GM18505 (cell line): Measurements from ENCODE around the gene PRDX6.

Source experiments
- ATAC-seq: cut with Tn5 transposase; IDR thresholded peaks from one replicate; pipeline ENCODE4 v1.9.1; 2021; ENCODE audit not compliant: unreplicated experiment
- POLR2A ChIP-seq: IDR thresholded peaks from 4 replicates; pipeline ENCODE4 v1.6.1; 2011; ENCODE audit warnings: borderline replicate concordance; ENCODE audit not compliant: insufficient read depth, insufficient read length; ENCODE audit errors: extremely low read depth

The PRDX6 gene, protein sequence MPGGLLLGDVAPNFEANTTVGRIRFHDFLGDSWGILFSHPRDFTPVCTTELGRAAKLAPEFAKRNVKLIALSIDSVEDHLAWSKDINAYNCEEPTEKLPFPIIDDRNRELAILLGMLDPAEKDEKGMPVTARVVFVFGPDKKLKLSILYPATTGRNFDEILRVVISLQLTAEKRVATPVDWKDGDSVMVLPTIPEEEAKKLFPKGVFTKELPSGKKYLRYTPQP

DNA sequence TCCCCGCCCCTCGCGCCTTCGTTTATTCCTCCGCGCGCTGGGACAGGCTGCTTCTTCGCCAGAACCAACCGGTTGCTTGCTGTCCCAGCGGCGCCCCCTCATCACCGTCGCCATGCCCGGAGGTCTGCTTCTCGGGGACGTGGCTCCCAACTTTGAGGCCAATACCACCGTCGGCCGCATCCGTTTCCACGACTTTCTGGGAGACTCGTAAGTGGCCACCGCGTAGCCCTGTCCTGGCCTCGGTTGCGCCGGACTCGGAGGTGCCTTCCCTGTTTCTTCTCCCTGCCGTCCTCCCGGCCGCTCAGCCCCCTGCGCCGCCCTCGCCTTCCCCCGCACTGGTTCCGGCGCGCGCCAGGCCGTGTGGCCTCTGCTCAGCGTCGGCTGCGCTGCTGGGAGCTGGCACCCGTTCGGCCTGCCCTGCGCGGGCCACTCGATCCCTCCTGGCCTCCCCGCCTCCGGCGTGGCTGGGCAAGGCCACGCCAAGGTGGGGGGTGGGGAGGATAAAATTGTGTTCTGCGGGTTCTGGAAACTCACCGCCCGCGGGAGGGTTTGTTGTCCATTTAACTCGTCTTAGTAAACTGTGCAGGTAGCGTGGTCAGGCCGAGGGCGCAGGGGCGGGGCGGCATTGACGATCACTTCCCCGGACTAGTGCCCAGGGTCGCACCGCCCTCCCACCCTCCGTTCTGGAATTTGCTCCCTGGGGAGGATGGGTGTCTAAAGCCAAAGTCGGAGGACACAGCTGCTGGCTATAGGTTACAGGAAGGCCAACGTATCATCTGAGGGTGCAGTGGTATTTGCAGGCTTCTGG, at the start of gene PRDX6:
Gene PRDX6, plus strand, starts transcription at position 50 of the 808 bp plus-strand sequence. Its CDS starts 63 bp downstream, at position 113.
- peak; percentile 80 for TF ChIP-seq POLR2A
- peak; percentile 28 for ATAC-seq

- peak; percentile 69 for ATAC-seq
- TF ChIP-seq POLR2A, result no peak
Measured at GRCh38 chr1:173429471-173430402, 47.4 kb upstream of the PRDX6 start.

- no peak for ATAC-seq
- TF ChIP-seq POLR2A, result no peak
Measured at GRCh38 chr1:173430677-173431303, 46.3 kb upstream of the PRDX6 start.

GRCh38 chr1:173431304-173432045, 45.7 kb upstream of the PRDX6 start:
- ATAC-seq, result no peak
- TF ChIP-seq POLR2A, result no peak

DNA sequence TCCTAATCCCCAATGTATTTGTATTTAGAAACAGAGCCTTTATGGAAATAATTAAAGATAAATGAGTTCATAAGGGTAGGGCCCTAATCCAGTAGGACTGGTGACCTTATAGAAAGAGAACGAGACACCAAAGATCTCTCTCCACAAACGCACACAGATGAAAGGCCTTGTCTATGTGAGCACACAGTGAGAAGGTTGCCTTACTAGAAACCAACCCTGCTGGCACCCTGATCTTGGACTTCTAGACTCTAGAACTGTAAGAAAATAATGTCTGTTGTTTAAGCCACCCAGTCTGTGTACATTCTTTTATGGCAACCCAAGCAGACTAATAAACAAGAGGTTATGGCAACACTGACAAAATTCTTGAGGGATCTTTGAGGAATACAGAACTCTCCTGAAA, 44.8 kb upstream of the PRDX6 start:
- no peak for ATAC-seq
- no peak for TF ChIP-seq POLR2A

GRCh38 chr1:173433751-173434326, 43.3 kb upstream of the PRDX6 start:
- no peak for ATAC-seq
- TF ChIP-seq POLR2A, result no peak

DNA sequence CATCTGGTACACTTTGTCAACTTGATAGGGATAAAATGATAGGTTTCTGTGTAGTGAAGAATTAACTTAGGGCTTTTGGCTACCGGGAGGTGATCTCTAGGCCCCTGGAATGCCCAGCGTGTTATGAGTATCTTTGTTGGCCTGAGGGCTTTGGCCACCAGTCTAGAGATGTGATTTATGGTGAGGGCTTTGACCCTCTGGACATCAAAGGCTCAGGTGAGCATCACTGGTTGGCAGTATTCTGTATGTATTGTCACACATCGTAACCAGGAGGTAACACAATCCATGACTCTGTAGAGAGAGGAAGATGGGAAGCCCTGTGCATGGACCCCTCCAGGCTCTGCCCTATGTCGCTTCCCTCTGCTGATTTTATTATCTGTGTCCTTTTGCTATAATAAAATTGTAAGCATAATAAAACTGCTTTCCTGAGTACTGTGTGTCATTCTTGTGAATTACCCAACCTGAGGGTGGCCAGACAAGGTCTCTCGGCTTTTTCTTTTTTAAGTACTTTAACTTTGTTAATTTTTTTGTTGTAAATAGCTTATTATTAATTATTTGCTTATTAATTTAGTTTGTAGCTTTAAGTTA, 40.2 kb upstream of the PRDX6 start:
- ATAC-seq, result no peak
- no peak for TF ChIP-seq POLR2A

- no peak for TF ChIP-seq POLR2A
- ATAC-seq, result no peak
Measured at GRCh38 chr1:173438675-173439074, 38.5 kb upstream of the PRDX6 start.

- no peak for TF ChIP-seq POLR2A
- ATAC-seq, result no peak
Measured at GRCh38 chr1:173440430-173440829, 36.7 kb upstream of the PRDX6 start.

DNA sequence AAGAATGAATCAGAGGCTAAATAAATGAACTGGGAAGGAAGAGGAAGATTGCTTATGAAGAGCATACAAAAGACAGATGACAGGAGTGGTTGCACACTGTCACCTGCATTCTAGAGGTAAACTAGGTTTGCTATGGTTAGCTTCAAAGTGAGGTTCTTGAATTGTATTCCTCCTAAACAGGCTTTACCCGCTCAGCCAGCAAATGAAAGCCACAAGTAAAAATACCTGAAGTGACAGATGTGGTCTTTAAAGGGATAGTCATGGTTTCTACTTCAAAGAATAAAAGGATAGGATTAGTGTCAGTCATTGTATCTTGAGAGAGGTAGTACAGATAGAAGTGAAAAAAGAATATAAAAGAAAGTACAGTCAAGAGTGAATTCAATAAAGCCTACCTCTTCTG, 32.4 kb upstream of the PRDX6 start:
- TF ChIP-seq POLR2A, result no peak
- no peak for ATAC-seq

GRCh38 chr1:173445164-173445563, 32.0 kb upstream of the PRDX6 start:
- no peak for TF ChIP-seq POLR2A
- no peak for ATAC-seq
